Endometrium (tissue), 2 donors: ENCODE measurements around the gene SPRY2.
"Not testable (repeated sequence)": the region's sequence is repeated elsewhere in the genome, so short reads cannot be mapped to it uniquely, and the experiment has no call there.

Source experiments
- FAIRE-seq: peaks from 2 replicates; lab custom pipeline; 2012; peaks lifted over from hg19 to GRCh38; lab: Jason Lieb, UNC
- donor health status: control.
- donor health status: control.

SPRY2 gene, protein sequence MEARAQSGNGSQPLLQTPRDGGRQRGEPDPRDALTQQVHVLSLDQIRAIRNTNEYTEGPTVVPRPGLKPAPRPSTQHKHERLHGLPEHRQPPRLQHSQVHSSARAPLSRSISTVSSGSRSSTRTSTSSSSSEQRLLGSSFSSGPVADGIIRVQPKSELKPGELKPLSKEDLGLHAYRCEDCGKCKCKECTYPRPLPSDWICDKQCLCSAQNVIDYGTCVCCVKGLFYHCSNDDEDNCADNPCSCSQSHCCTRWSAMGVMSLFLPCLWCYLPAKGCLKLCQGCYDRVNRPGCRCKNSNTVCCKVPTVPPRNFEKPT

GRCh38 chr13:80341101-80341755, at the start of gene SPRY2:
Gene SPRY2, minus strand, starts transcription at chr13:80341126. Its CDS starts 3,421 bp downstream, at chr13:80337705.
- FAIRE-seq = no peak

- FAIRE-seq = no peak
These were observed 49.4 kb upstream of the SPRY2 start for GRCh38 chr13:80390338-80390737.

- FAIRE-seq = no peak
These were observed 48.4 kb upstream of the SPRY2 start for GRCh38 chr13:80389073-80390038.

DNA sequence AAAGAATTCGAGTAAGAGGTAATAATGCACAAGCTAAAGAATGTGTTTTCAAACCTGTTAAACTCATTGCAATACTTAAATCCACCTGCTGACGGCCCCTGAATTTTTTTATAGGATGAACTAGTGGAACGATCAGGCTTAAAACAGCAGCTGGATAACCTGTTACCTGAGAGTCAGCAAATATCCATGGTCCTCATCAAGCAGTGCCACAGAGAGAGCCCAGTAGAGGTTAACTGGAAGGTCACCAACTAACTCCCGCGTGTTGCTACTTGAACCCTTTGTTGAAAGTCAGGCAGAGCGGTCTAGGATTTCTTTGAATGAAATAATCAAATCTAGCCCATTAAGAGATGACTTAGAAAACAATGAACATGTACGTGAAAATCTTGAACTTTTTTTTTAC, 47.6 kb upstream of the SPRY2 start:
- no peak for FAIRE-seq

GRCh38 chr13:80386592-80386991, 45.7 kb upstream of the SPRY2 start:
- FAIRE-seq = no peak

DNA sequence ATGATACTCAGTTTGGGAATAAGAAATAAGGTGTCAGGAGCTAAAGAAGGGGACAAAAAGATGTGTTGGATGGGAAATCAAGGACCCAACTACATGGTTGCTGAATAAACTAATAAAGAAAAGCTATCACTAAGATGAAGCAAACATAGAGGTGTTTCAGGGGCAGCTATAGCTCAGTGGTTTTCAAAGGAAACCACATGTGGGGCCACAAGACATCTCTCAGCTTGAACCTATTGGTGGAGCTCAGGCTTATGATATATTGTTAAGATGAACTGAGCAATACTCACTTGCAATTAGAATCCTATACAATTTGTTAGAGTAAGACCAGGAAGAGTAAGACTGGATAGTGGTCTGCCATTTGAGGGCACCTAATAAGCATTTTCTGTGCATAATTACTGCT, 45.1 kb upstream of the SPRY2 start:
- FAIRE-seq = no peak

DNA sequence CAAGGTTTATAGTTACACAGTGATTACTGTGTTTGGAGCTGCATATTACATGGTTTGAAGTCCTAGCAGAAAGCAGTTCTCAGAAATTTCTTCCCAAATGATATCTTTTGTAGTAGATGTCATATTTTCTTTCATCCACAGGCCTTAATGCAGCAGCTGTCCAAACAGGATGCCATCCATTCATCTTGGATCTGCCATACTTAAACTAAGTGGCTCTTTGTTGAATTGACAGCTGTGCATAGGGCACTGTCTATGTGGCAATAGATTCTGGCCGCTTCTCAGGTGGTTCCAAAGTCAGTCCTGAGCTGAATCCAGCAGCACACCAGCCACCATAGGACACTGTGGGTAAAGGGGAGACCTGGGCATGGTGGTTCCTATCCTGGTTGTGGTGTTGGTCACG, 41.6 kb upstream of the SPRY2 start:
- no peak for FAIRE-seq

GRCh38 chr13:80379245-80379644, 38.3 kb upstream of the SPRY2 start:
- no peak for FAIRE-seq

GRCh38 chr13:80376554-80376953, 35.6 kb upstream of the SPRY2 start:
- peak; percentile 21 for FAIRE-seq

DNA sequence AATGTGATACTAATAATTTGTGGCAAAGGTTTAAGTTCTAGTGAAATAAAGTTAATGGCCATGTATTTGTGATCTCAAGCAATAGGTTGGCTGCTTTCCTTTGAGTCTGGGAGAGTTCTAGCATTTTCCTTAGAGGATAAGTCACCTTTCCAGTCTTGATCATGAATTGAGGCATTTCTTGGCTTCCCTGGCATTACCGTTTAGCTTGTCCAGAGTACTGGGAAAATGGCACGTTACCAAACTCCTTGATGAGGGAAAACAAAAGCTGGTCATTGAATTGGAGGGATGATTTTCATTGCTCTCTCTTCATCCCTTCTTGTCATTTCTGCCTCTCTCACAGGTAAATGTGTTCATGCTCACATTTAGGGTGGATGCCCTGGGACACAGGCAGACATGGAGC, 34.0 kb upstream of the SPRY2 start:
- no peak for FAIRE-seq

- no peak for FAIRE-seq
These were observed 33.5 kb upstream of the SPRY2 start for GRCh38 chr13:80374444-80374843.

GRCh38 chr13:80371840-80372509, 31.0 kb upstream of the SPRY2 start:
- FAIRE-seq = no peak

DNA sequence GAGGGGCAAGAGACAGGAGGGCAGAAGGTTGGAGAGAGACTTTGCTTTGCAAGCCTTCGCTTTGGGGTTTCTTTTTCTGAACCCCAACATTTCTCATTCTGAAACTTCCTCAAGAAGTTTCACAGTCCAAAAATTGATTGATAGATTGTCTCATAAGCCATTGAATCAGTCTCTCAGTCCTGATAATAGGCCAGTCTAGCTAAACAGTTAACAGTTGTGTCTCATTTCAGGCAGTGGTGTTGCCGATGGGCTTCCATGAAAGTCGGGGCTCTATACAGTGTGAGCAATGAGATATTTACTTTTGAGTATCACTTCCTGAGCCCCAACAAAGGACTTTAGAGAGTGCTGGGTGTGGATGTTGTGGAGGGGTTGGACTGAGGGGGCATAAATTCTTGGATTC, 26.5 kb upstream of the SPRY2 start:
- no peak for FAIRE-seq

DNA sequence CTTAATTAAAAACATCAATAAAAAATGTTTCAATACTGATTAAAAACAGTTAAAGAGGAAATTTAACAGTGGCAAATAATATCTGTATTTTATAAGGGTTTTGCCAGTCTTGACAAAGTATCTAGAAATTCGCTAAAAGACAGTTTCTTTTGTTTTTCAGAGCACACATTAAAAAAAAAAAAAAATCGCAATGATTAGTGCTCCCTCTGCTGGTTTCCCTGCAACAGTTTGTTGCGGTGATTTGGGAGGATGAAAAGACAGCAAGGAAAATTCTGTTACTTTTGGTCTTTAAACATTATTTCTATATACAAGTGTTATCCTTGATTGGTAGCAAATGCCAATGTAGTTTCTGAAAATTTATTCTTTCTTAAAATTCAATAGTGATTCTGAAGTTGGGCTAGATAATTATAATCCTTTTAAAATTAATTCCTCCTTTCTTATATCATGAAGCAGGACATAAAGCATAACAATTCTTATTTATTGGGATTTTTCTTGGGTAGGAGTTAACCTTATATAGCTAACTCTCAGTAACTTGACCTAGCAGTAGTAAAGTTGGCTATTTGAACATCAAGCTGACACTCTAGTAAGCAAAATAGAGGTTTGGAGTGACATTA, 23.1 kb upstream of the SPRY2 start:
- peak; percentile 89 for FAIRE-seq

DNA sequence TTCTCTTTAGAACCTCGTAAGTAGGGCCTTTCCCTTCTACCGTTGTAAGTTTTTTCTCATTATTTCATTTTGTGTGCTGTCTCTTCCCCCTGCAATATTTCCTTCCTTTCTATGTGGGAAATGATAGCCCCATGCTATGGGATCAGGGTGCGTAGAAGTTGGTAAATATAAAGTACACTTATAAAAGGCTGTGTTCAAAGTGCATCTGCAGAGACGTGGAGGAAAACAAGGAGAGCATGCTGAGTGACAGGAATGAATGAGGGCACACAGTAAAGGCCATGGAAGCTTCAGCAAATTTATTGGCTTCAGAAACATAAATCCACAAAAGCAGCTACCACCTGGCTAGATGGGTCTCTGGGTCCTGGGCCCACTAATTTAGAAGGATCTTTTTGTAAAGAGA, 21.6 kb upstream of the SPRY2 start:
- FAIRE-seq = no peak

DNA sequence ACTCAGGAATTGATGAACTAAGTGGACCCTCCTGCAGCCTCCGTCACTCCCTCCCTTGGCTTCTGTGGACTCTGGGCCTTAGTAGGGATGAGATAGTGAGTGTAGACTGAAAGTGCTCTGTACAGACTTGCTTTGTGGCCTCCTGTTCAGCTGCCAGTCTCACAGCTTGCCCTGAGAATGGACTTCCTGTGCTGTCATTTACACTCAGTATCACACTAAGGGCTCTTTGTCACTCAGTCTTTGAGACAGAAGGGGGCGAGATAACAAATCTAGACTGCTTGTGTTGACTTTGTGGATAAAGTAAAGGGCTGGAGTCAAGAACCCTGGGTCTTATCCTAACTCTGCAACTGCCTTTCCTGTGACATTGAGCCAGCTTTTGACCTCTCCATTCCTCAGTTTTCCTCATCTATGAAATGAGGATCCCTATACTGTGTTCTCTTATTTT, 21.0 kb upstream of the SPRY2 start:
- no peak for FAIRE-seq

GRCh38 chr13:80361298-80361697, 20.4 kb upstream of the SPRY2 start:
- FAIRE-seq = no peak

DNA sequence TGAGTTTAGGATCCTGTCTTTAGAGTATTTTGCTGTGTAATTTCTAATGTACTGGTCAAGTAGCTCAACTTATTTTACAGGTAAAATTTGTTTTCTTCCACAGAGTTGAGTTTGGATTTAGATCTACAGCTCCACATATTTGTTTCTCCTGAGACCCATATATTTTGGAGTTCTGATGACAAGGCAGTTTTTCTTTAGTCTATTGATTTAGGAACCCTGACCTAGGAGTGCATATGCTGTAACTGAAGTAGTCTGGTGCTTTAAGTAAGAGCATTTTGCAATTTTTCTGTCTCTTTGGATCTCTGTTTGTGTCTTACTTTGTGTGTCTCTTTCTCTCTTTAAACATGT, 19.5 kb upstream of the SPRY2 start:
- FAIRE-seq = no peak

DNA sequence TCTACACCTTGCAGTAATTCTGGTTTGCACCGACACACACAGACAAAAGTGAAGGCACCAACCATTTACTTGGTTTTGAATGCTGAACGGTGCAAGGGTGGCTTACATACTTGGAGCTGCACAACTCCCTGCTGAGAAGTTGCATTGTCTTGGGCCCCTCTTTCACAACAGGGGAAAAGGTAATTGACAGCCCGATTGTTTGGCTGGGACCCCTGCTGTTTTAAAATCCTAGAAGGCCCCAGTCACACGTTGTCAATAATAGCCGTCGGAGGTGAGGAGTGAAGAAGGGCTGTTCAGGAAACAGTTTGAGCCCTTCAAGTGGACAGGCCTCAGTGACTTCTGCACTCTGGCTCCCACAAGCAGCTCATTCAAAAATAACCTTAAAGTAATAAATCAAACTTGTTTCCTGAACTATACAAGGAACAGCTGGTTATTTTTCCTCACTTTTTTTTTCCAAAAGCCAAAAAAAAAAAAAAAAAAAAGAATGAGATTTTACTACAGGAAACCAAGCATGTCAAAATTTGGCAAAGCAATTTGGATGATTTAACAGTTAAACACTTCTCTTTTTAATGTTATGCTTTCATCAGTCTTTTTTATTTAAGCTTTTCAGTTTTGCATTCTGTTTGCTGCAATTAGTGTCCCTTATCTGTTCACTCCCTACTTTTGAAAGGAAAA, 19.0 kb upstream of the SPRY2 start:
- FAIRE-seq = peak; percentile 96

DNA sequence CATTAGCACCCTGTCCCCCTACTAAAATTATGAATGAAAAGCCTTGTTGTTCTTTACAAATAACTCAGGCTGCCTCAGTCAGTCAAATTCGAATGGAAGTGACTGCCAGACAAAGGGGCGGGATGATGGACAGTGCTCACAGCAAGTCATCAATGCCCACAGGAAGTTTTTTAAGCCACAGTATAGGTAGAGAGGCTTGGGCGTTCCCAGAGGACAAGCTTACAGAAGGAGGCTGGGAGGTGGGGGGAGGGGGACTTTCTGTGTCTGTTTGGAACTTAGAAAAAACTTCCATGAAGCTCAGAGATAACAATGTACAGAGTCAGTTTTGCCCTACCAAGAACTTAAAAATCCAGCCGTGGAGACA, 18.5 kb upstream of the SPRY2 start:
- no peak for FAIRE-seq

GRCh38 chr13:80355496-80356094, 14.7 kb upstream of the SPRY2 start:
- FAIRE-seq = not testable (repeated sequence)
